ENCODE measurements around the gene TEDC1. TPM values are rescaled to one million over a fixed set of nuclear protein-coding genes. Genes with fewer than 3 reads are reported as not detected.

TEDC1 gene
- total and polyA plus RNA-seq, 2 experiments from 2014 or later: 6.4 to 9.8 TPM

GRCh38 chr14:105533811-105534498 lies 42.9 kb downstream of the TEDC1 start:
- H3K36me3 ChIP-seq (ENCODE audit: low read depth): no peaks in the 10 kb centered on the region
- H2AFZ ChIP-seq: no peak overlapping the region
- H3K4me2 ChIP-seq (ENCODE audit: unreplicated experiment): no peak overlapping the region
- no peaks in the 10 kb centered on the region for H3K9me2 ChIP-seq (ENCODE audit: insufficient read depth)
- no peaks in the 10 kb centered on the region for H4K20me1 ChIP-seq (ENCODE audit: insufficient read depth)
- no peak overlapping the region for H3K4me3 ChIP-seq
- no peaks in the 10 kb centered on the region for H3F3A ChIP-seq (ENCODE audit: insufficient read depth)
- WGBS, 2 experiments (ENCODE audit: low coverage in 1 of 2, low lambda C conversion rate in 2 of 2, missing lambda C conversion rate in 2 of 2): 44 to 46% methylated on average over 21 of the region's 21 CpGs
- H3K27ac ChIP-seq: no peak overlapping the region
- in situ Hi-C loops (cut with MboI): no loop called here
- H3K9me3 ChIP-seq (ENCODE audit: low read depth): no peaks in the 10 kb centered on the region
- no peak for TF ChIP-seq EZH2phosphoT487 (IDR thresholded peaks at IDR 0.05; ENCODE audit: insufficient read depth, low read depth)
- no peak for TF ChIP-seq EZH2 (IDR thresholded peaks at IDR 0.05; ENCODE audit: insufficient read depth, poor library complexity, severe bottlenecking)
- H3K79me2 ChIP-seq (ENCODE audit: insufficient read depth): no peaks in the 10 kb centered on the region
- H3K9ac ChIP-seq: no peak overlapping the region
- H3K27me3 ChIP-seq (replicated peaks; ENCODE audit: insufficient read depth): no peaks in the 10 kb centered on the region; the same call in 1 of the 2 replicates
- no peaks in the 10 kb centered on the region for H3K4me1 ChIP-seq (ENCODE audit: insufficient read depth)
- no peak for DNase-seq

GRCh38 chr14:105534586-105534985 lies 43.5 kb downstream of the TEDC1 start:
- no peak overlapping the region for H3K4me3 ChIP-seq
- TF ChIP-seq EZH2phosphoT487 (IDR thresholded peaks at IDR 0.05; ENCODE audit: insufficient read depth, low read depth) (no peak), EZH2 (IDR thresholded peaks at IDR 0.05; ENCODE audit: insufficient read depth, poor library complexity, severe bottlenecking) (no peak)
- H3F3A ChIP-seq (ENCODE audit: insufficient read depth): no peaks in the 10 kb centered on the region
- no peak overlapping the region for H2AFZ ChIP-seq
- H3K79me2 ChIP-seq (ENCODE audit: insufficient read depth): no peaks in the 10 kb centered on the region
- no peak for DNase-seq
- H3K9ac ChIP-seq: no peak overlapping the region
- H3K9me3 ChIP-seq (ENCODE audit: low read depth): no peaks in the 10 kb centered on the region
- no peak overlapping the region for H3K4me2 ChIP-seq (ENCODE audit: unreplicated experiment)
- no peaks in the 10 kb centered on the region for H3K4me1 ChIP-seq (ENCODE audit: insufficient read depth)
- WGBS, 2 experiments (ENCODE audit: low coverage in 1 of 2, low lambda C conversion rate in 2 of 2, missing lambda C conversion rate in 2 of 2): 41 to 49% methylated on average over 8 to 13 of the region's 13 CpGs
- in situ Hi-C loops (cut with MboI): no loop called here
- H3K27me3 ChIP-seq (replicated peaks; ENCODE audit: insufficient read depth): no peaks in the 10 kb centered on the region; the same call in 1 of the 2 replicates
- no peaks in the 10 kb centered on the region for H3K9me2 ChIP-seq (ENCODE audit: insufficient read depth)
- H3K27ac ChIP-seq: no peak overlapping the region
- H3K36me3 ChIP-seq (ENCODE audit: low read depth): no peaks in the 10 kb centered on the region
- no peaks in the 10 kb centered on the region for H4K20me1 ChIP-seq (ENCODE audit: insufficient read depth)

GRCh38 chr14:105536051-105536450 lies 45.0 kb downstream of the TEDC1 start:
- Histone ChIP-seq H3K9me3 (ENCODE audit: low read depth) (no peaks in the 10 kb centered on the region), H3K9ac (no peak overlapping the region), H3K36me3 (ENCODE audit: low read depth) (no peaks in the 10 kb centered on the region), H2AFZ (no peak overlapping the region), H3K9me2 (ENCODE audit: insufficient read depth) (no peaks in the 10 kb centered on the region), H4K20me1 (ENCODE audit: insufficient read depth) (no peaks in the 10 kb centered on the region), H3F3A (ENCODE audit: insufficient read depth) (no peaks in the 10 kb centered on the region), H3K27me3 (replicated peaks; ENCODE audit: insufficient read depth) (no peaks in the 10 kb centered on the region; the same call in 1 of the 2 replicates), H3K4me1 (ENCODE audit: insufficient read depth) (no peaks in the 10 kb centered on the region), H3K4me2 (ENCODE audit: unreplicated experiment) (no peak overlapping the region), H3K27ac (no peak overlapping the region), H3K4me3 (no peak overlapping the region), H3K79me2 (ENCODE audit: insufficient read depth) (no peaks in the 10 kb centered on the region)
- TF ChIP-seq EZH2phosphoT487 (IDR thresholded peaks at IDR 0.05; ENCODE audit: insufficient read depth, low read depth) (no peak), EZH2 (IDR thresholded peaks at IDR 0.05; ENCODE audit: insufficient read depth, poor library complexity, severe bottlenecking) (no peak)
- WGBS, 2 experiments (ENCODE audit: low coverage in 1 of 2, low lambda C conversion rate in 2 of 2, missing lambda C conversion rate in 2 of 2): 76 to 80% methylated on average over 7 of the region's 7 CpGs
- no peak for DNase-seq
- in situ Hi-C loops (cut with MboI): no loop called here

- H3K27ac ChIP-seq: no peak overlapping the region
- H3K27me3 ChIP-seq (replicated peaks; ENCODE audit: insufficient read depth): no peaks in the 10 kb centered on the region; the same call in 1 of the 2 replicates
- H3K79me2 ChIP-seq (ENCODE audit: insufficient read depth): no peaks in the 10 kb centered on the region
- no peak for DNase-seq
- H3K9me2 ChIP-seq (ENCODE audit: insufficient read depth): no peaks in the 10 kb centered on the region
- no peak overlapping the region for H3K4me3 ChIP-seq
- no peak overlapping the region for H3K9ac ChIP-seq
- H3K4me1 ChIP-seq (ENCODE audit: insufficient read depth): no peaks in the 10 kb centered on the region
- H4K20me1 ChIP-seq (ENCODE audit: insufficient read depth): no peaks in the 10 kb centered on the region
- no peaks in the 10 kb centered on the region for H3F3A ChIP-seq (ENCODE audit: insufficient read depth)
- WGBS, 2 experiments (ENCODE audit: low coverage in 1 of 2, low lambda C conversion rate in 2 of 2, missing lambda C conversion rate in 2 of 2): 49% methylated on average over 34 of the region's 34 CpGs
- H3K9me3 ChIP-seq (ENCODE audit: low read depth): no peaks in the 10 kb centered on the region
- TF ChIP-seq EZH2phosphoT487 (IDR thresholded peaks at IDR 0.05; ENCODE audit: insufficient read depth, low read depth) (no peak), EZH2 (IDR thresholded peaks at IDR 0.05; ENCODE audit: insufficient read depth, poor library complexity, severe bottlenecking) (no peak)
- no peak overlapping the region for H3K4me2 ChIP-seq (ENCODE audit: unreplicated experiment)
- H2AFZ ChIP-seq: no peak overlapping the region
- in situ Hi-C loops (cut with MboI): no loop called here
- no peaks in the 10 kb centered on the region for H3K36me3 ChIP-seq (ENCODE audit: low read depth)
These were observed 45.9 kb downstream of the TEDC1 start for GRCh38 chr14:105536691-105537579.
